H1 (cell line): ENCODE results near the gene NEU2. TPM values are rescaled to one million over a fixed set of nuclear protein-coding genes. Genes with fewer than 3 reads are reported as not detected.
A peak's percentile ranks its signal among the peaks of the same experiment; 100 is the strongest.

Source experiments
- CTCF ChIA-PET: fragments of 300-600 bp; sonication (Branson Sonifier 250); formaldehyde crosslinking; loops from one replicate; lab custom pipeline; 2021; ENCODE audit not compliant: partially characterized antibody; lab: Charles Lee
- POLR2A ChIA-PET: fragments of 300-600 bp; sonication (Branson Sonifier 250); formaldehyde crosslinking; loops from one replicate; lab custom pipeline; 2021; ENCODE audit warnings: inconsistent platforms; ENCODE audit not compliant: partially characterized antibody; lab: Charles Lee
- DNase-seq, 2 experiments: peaks; one replicate each; pipeline versions ENCODE4 v3.0.0 to v3.0.0-alpha.2; 2010 to 2022; ENCODE audit warnings: low spot score in 2 of 2, low read depth in 1 of 2, mixed read lengths in 1 of 2
- FAIRE-seq: peaks from 2 replicates; lab custom pipeline; 2011; peaks lifted over from hg19 to GRCh38; lab: Jason Lieb, UNC
- H2AFZ ChIP-seq: 2 replicates; pipeline ENCODE4 v1.8.1; 2012; ENCODE audit warnings: low read length, inconsistent platforms
- H2AK5ac ChIP-seq: 2 replicates; pipeline ENCODE4 v1.6.1; 2013; ENCODE audit warnings: low read depth, low read length
- H2BK120ac ChIP-seq: replicated peaks from 2 replicates; pipeline ENCODE3; 2013; ENCODE audit warnings: low read depth, low read length, inconsistent platforms
- H2BK12ac ChIP-seq: 2 replicates; pipeline ENCODE4 v1.6.1; 2013; ENCODE audit warnings: low read depth, low read length
- H2BK15ac ChIP-seq: 2 replicates; pipeline ENCODE4 v1.6.1; 2013; ENCODE audit warnings: low read length
- H2BK20ac ChIP-seq: 2 replicates; pipeline ENCODE4 v1.6.1; 2013; ENCODE audit warnings: low read length
- H2BK5ac ChIP-seq: 2 replicates; pipeline ENCODE4 v1.6.1; 2013; ENCODE audit warnings: low read depth, low read length
- H3K14ac ChIP-seq: 2 replicates; pipeline ENCODE4 v1.6.1; 2013; ENCODE audit warnings: inconsistent platforms; ENCODE audit not compliant: insufficient read length
- H3K18ac ChIP-seq: 2 replicates; pipeline ENCODE4 v1.6.1; 2013; ENCODE audit warnings: low read length; ENCODE audit errors: extremely low read depth
- H3K23ac ChIP-seq: 2 replicates; pipeline ENCODE4 v1.6.1; 2013; ENCODE audit warnings: inconsistent platforms; ENCODE audit not compliant: insufficient read length
- H3K23me2 ChIP-seq: 2 replicates; pipeline ENCODE4 v1.6.1; 2013; ENCODE audit warnings: low read depth, low read length
- H3K27ac ChIP-seq: 2 replicates; pipeline ENCODE4 v1.6.1; 2011; ENCODE audit warnings: low read depth, low read length, inconsistent platforms
- H3K27me3 ChIP-seq, 4 experiments: replicated peaks in 1 of 4; 1 replicate in 1 of 4; 2 replicates in 3 of 4; pipeline versions ENCODE4 v1.6.1 to v1.8.1; 2011 to 2013; ENCODE audit warnings: low read length in 3 of 4, mild to moderate bottlenecking in 3 of 4, inconsistent platforms in 2 of 4, mixed read lengths in 2 of 4, moderate library complexity in 1 of 4; ENCODE audit not compliant: control insufficient read depth in 3 of 4, insufficient read depth in 3 of 4; ENCODE audit errors: extremely low read depth in 1 of 4
- H3K36me3 ChIP-seq, 4 experiments: 2 replicates each; pipeline versions ENCODE4 v1.6.1 to v1.8.1; 2011 to 2013; ENCODE audit warnings: mild to moderate bottlenecking in 4 of 4, low read length in 3 of 4, moderate library complexity in 2 of 4, control low read depth in 1 of 4, inconsistent platforms in 1 of 4; ENCODE audit not compliant: insufficient read depth in 4 of 4, control insufficient read depth in 2 of 4
- H3K4ac ChIP-seq: replicated peaks from 2 replicates; pipeline ENCODE3; 2013; ENCODE audit warnings: low read length, low read depth, mixed read lengths, inconsistent platforms; ENCODE audit not compliant: insufficient read length
- H3K4me1 ChIP-seq, 4 experiments: replicated peaks in 1 of 4; 1 replicate in 1 of 4; 2 replicates in 3 of 4; pipeline versions ENCODE4 v1.6.1 to v1.8.1; 2011 to 2013; ENCODE audit warnings: low read length in 3 of 4, inconsistent platforms in 2 of 4, mixed read lengths in 1 of 4; ENCODE audit not compliant: insufficient read depth in 4 of 4, control insufficient read depth in 3 of 4
- H3K4me2 ChIP-seq, 2 experiments: 2 replicates each; pipeline versions ENCODE4 v1.6.1 to v1.8.1; 2011 to 2013; ENCODE audit warnings: low read depth in 2 of 2, low read length in 2 of 2, control low read depth in 1 of 2, inconsistent platforms in 1 of 2, mild to moderate bottlenecking in 1 of 2; ENCODE audit not compliant: insufficient read depth in 1 of 2
- H3K4me3 ChIP-seq, 4 experiments: fragments of 200-600, 300-600 bp in 1 of 4; sonication (generic), shearing (Covaris generic), sonication (Bioruptor Twin) in 1 of 4; 2 replicates each; pipeline versions ENCODE4 v1.5.1 to v1.8.1; 2011 to 2016; ENCODE audit warnings: low read length in 4 of 4, low read depth in 3 of 4, control low read depth in 2 of 4, inconsistent platforms in 2 of 4, mild to moderate bottlenecking in 2 of 4, mixed read lengths in 1 of 4, moderate library complexity in 1 of 4; ENCODE audit not compliant: insufficient read depth in 2 of 4; ENCODE audit errors: extremely low read depth in 1 of 4
- H3K56ac ChIP-seq: replicated peaks from 2 replicates; pipeline ENCODE3; 2013; ENCODE audit warnings: low read depth, mild to moderate bottlenecking, mixed read lengths, low read length, inconsistent platforms; ENCODE audit not compliant: insufficient read length
- H3K79me1 ChIP-seq: 2 replicates; pipeline ENCODE4 v1.6.1; 2013; ENCODE audit warnings: low read depth, low read length, control low read depth
- H3K79me2 ChIP-seq, 2 experiments: 2 replicates each; pipeline versions ENCODE4 v1.6.1 to v1.8.1; 2012 to 2013; ENCODE audit warnings: low read length in 2 of 2, mild to moderate bottlenecking in 2 of 2, inconsistent platforms in 1 of 2; ENCODE audit not compliant: insufficient read depth in 2 of 2, control insufficient read depth in 1 of 2
- H3K9ac ChIP-seq, 4 experiments: replicated peaks in 1 of 4; 1 replicate in 1 of 4; 2 replicates in 3 of 4; pipeline versions ENCODE4 v1.6.1 to v1.8.1; 2011 to 2013; ENCODE audit warnings: low read depth in 3 of 4, low read length in 3 of 4, control low read depth in 2 of 4, mild to moderate bottlenecking in 2 of 4, moderate library complexity in 2 of 4, inconsistent platforms in 1 of 4; ENCODE audit errors: extremely low read depth in 1 of 4
- H3K9me3 ChIP-seq, 2 experiments: 2 replicates each; pipeline versions ENCODE4 v1.6.1 to v1.8.1; 2012 to 2013; ENCODE audit warnings: mild to moderate bottlenecking in 2 of 2, moderate library complexity in 2 of 2, control low read depth in 1 of 2, inconsistent platforms in 1 of 2, low read depth in 1 of 2, low read length in 1 of 2, mixed read lengths in 1 of 2; ENCODE audit not compliant: insufficient read depth in 2 of 2
- H4K20me1 ChIP-seq, 2 experiments: replicated peaks in 1 of 2; 2 replicates each; pipeline versions ENCODE3 to v1.8.1; 2011 to 2013; ENCODE audit warnings: inconsistent platforms in 2 of 2, low read length in 2 of 2, mild to moderate bottlenecking in 1 of 2; ENCODE audit not compliant: insufficient read depth in 2 of 2, control insufficient read depth in 1 of 2
- H4K5ac ChIP-seq: 2 replicates; pipeline ENCODE4 v1.6.1; 2013; ENCODE audit warnings: low read length, low read depth, mixed read lengths, inconsistent platforms; ENCODE audit not compliant: insufficient read length
- H4K8ac ChIP-seq: 2 replicates; pipeline ENCODE4 v1.8.0; 2013; ENCODE audit warnings: mild to moderate bottlenecking, moderate library complexity, low read length, inconsistent platforms; ENCODE audit not compliant: insufficient read depth; ENCODE audit errors: extremely low read depth
- H4K91ac ChIP-seq: replicated peaks from 2 replicates; pipeline ENCODE3; 2013; ENCODE audit warnings: low read length, mixed read lengths, inconsistent platforms; ENCODE audit not compliant: insufficient read length
- CTCF ChIP-seq, 3 experiments: IDR thresholded peaks; 1 replicate in 2 of 3; 2 replicates in 1 of 3; pipeline versions ENCODE4 v1.5.1 to v1.6.1; 2011; ENCODE audit warnings: low read length in 3 of 3, mild to moderate bottlenecking in 3 of 3, inconsistent platforms in 2 of 3, low read depth in 1 of 3, moderate library complexity in 1 of 3; ENCODE audit not compliant: insufficient read depth in 1 of 3; ENCODE audit errors: control extremely low read depth in 1 of 3
- MAFK ChIP-seq: IDR thresholded peaks from 2 replicates; pipeline ENCODE4 v1.6.1; 2012; ENCODE audit warnings: low read depth, mild to moderate bottlenecking, improper control_type of control experiment, low read length
- RAD21 ChIP-seq, 2 experiments: IDR thresholded peaks in 1 of 2; conservative IDR thresholded peaks in 1 of 2; 2 replicates each; pipeline ENCODE4 v1.6.1; 2011; ENCODE audit warnings: low read depth in 2 of 2, low read length in 2 of 2, improper control_type of control experiment in 1 of 2, inconsistent platforms in 1 of 2, mild to moderate bottlenecking in 1 of 2, moderate library complexity in 1 of 2
- RNF2 ChIP-seq: fragments of 200-900, 300-1000 bp; sonication (generic); IDR thresholded peaks from 2 replicates; pipeline ENCODE4 v1.7.1; 2016; ENCODE audit warnings: borderline replicate concordance, low read depth, mild to moderate bottlenecking, antibody characterized with exemption, low read length; ENCODE audit not compliant: poor library complexity, severe bottlenecking; ENCODE audit errors: missing control alignments
- USF2 ChIP-seq: IDR thresholded peaks from 2 replicates; pipeline ENCODE4 v1.6.1; 2011; ENCODE audit warnings: low read length, improper control_type of control experiment
- WGBS, 2 experiments: shearing (Covaris generic) in 1 of 2; methylation state at CpG; one replicate each; pipeline versions ENCODE4 v1.1.6 to v1.1.7; 2013 to 2015; ENCODE audit warnings: low lambda C conversion rate in 2 of 2, mixed read lengths in 2 of 2, inconsistent platforms in 1 of 2, low coverage in 1 of 2, missing lambda C conversion rate in 1 of 2; ENCODE audit not compliant: insufficient replicate concordance in 2 of 2, insufficient coverage in 1 of 2, insufficient read length in 1 of 2; ENCODE audit errors: extremely low coverage in 1 of 2, missing lambda C conversion rate in 1 of 2; 5-methylcytosine and 5-hydroxymethylcytosine counted together
- polyA plus RNA-seq, 7 experiments: library from polyadenylated mRNA; depleted of rRNA in 3 of 7; stranded (reverse) in 5 of 7; unstranded in 2 of 7; fragments of >200 nt in 5 of 7; fragments of 200-250 nt in 2 of 7; gene quantifications; 1 replicate in 5 of 7; 2 replicates in 1 of 7; 4 replicates in 1 of 7; pipeline versions ENCODE4 v1.2.1 to v1.2.3, GENCODE V29; 2011 to 2013; ENCODE audit warnings: missing spikeins in 2 of 7, mixed read lengths in 2 of 7
- total RNA-seq: library from RNA; stranded (reverse); fragmentation: NEBNext Ultra II Directional; extraction: Animal tissue kit (Norgen Biotek cat#: 25700); gene quantifications from 2 replicates; pipeline ENCODE4 v1.2.1, GENCODE V29; 2021

The NEU2 gene
- total and polyA plus RNA-seq, 2 of the 8 experiments (the other 6 are each of a cell fraction or from before 2014, with no cell fraction given), result 0.12 TPM; not detected in 1

- DNase-seq (no peak), FAIRE-seq (no peak)
- Histone ChIP-seq H2AK5ac (no peak overlapping the region), H3K4me2 (no peak overlapping the region), H3K36me3 (no peaks in the 10 kb centered on the region), H3K4me1 (peaks cover 0 to 6% (median 0%) of the 10 kb centered on the region in 4 experiments; a peak in 1 of 7 replicates), H3K9ac (no peak overlapping the region), H4K8ac (peak overlapping the region; percentile 76), H3K23ac (no peak overlapping the region), H3K23me2 (peaks cover 8% of the 10 kb centered on the region), H3K27me3 (no peaks in the 10 kb centered on the region), H3K56ac (no peak overlapping the region), H4K5ac (no peak overlapping the region), H2BK5ac (no peak overlapping the region), H2BK12ac (no peak overlapping the region), H2BK20ac (no peak overlapping the region), H3K18ac (no peak overlapping the region), H3K79me2 (no peaks in the 10 kb centered on the region), H2BK120ac (no peak overlapping the region), H2AFZ (peak overlapping the region; percentile 49; the same call in 1 of the 2 replicates), H4K91ac (no peak overlapping the region), H3K14ac (no peak overlapping the region), H3K4ac (no peak overlapping the region), H3K9me3 (peaks cover 0 to 8% of the 10 kb centered on the region in 2 experiments; a peak in 2 of 4 replicates), H2BK15ac (no peak overlapping the region), H3K4me3 (no peak overlapping the region), H3K27ac (no peak overlapping the region), H3K79me1 (peaks cover 2% of the 10 kb centered on the region; the same call in 1 of the 2 replicates), H4K20me1 (peaks cover 0 to 4% of the 10 kb centered on the region in 2 experiments)
- ChIA-PET POLR2A (interaction anchor here (1.4 to 1.7 kb wide), 2 partner anchors 20 to 145 kb away, joined by 3 to 10 read pairs; no protein-coding TSS in a partner anchor), CTCF (interaction anchor here (0.8 to 7.4 kb wide), 18 partner anchors 10 to 219 kb away, joined by 3 to 70 read pairs (median 5); partner anchors contain the start of genes ATG16L1 and INPP5D)
- WGBS, 2 experiments, result 84% methylated on average over 23 of the region's 27 CpGs; no CpG with 5 or more reads in 1 of the 2 experiments
- TF ChIP-seq RAD21 (IDR thresholded peaks at IDR 0.05 in 1 of 2, conservative IDR thresholded peaks at IDR 0.05 in 1 of 2; ENCODE audit: low read depth in 2 of 2, low read length in 2 of 2) (peak; percentile 17 to 41; a peak in 3 of 4 replicates), RNF2 (no peak), MAFK (no peak), USF2 (no peak), CTCF (IDR thresholded peaks at IDR 0.05; ENCODE audit: control extremely low read depth in 1 of 3, insufficient read depth in 1 of 3, low read depth in 1 of 3, low read length in 3 of 3) (peak in 1 of 3 experiments; percentile 3; a peak in 1 of 4 replicates)
Observed at GRCh38 chr2:233031556-233032500, 644 bp upstream of the NEU2 start.
